ENCODE results near the gene DMAP1.
"Not testable (repeated sequence)": the region's sequence is repeated elsewhere in the genome, so short reads cannot be mapped to it uniquely, and the experiment has no call there.

DMAP1 gene, protein sequence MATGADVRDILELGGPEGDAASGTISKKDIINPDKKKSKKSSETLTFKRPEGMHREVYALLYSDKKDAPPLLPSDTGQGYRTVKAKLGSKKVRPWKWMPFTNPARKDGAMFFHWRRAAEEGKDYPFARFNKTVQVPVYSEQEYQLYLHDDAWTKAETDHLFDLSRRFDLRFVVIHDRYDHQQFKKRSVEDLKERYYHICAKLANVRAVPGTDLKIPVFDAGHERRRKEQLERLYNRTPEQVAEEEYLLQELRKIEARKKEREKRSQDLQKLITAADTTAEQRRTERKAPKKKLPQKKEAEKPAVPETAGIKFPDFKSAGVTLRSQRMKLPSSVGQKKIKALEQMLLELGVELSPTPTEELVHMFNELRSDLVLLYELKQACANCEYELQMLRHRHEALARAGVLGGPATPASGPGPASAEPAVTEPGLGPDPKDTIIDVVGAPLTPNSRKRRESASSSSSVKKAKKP

GRCh38 chr1:44213222-44214112 lies at the start of gene DMAP1:
DMAP1 (plus strand) TSS chr1:44213471; CDS start chr1:44213754, 283 bp downstream.
- peak; percentile 44 for DNase-seq

DNA sequence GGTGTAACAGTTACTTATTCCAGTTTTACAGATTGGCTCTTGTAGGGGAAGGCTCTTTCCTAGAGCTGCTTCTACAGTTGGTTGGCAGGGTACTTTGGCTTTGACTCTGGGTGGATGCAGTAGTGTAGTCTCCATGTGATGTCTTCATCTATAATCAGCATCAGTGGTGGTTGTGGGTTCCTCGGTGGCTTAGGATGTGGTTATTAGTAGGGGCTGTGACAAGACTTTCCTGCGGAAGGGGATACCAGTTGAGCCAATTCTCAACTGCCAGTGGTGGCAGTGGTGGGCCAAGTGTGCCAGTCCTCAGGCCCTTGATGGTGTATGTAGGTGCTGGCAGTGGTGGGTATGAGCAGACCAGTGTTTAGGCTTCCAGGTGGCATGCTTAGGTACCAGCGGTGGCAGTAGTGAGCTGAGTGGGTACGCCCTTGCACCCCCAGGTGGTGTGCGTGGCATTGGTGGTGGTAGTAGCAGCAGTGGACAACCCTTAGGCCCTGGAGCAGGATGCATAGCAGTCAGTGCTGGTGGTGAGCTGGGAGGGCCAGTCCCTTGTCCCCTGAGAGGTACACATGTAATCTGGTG lies 44.7 kb upstream of the DMAP1 start:
- DNase-seq = no peak

GRCh38 chr1:44170281-44170823 lies 42.9 kb upstream of the DMAP1 start:
- DNase-seq = no peak

DNA sequence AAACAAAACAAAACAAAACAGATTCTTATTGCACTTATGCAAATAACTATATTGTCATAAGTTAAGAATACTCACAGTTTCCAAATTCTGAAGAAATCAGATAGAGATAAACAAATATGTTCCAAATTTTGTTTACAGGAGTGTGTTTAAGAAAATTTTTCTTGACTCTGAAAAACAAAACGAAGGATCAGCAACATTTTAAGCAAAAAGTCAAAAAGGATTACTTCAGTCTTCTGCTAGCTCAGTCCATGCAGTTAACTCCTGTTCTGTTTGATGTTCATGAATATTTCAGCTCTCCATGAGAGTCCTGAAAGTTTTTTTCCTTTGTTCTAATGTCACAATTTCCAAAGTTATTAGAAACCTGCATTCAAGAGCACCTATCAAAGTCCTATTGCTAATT lies 38.6 kb upstream of the DMAP1 start:
- DNase-seq = no peak

GRCh38 chr1:44200336-44200735 lies 12.9 kb upstream of the DMAP1 start:
- no peak for DNase-seq

DNA sequence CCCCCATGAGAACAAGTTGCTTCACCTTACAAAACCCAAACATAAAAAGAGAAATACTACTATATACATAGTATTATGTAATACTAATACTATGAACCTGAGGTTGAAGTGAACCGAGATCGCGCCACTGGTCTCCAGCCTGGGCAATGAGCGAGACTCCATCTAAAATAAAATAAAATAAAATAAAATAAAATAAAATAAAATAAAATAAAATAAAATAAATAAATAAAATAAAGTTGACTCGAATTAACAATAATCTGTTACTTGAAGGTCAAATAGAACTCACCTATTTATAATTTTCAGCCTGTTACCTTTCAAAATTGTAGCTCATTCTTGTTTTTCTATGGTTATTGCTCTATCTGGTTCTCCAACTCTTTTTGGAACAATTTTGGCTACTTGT lies 6.7 kb upstream of the DMAP1 start:
- DNase-seq = not testable (repeated sequence)

DNA sequence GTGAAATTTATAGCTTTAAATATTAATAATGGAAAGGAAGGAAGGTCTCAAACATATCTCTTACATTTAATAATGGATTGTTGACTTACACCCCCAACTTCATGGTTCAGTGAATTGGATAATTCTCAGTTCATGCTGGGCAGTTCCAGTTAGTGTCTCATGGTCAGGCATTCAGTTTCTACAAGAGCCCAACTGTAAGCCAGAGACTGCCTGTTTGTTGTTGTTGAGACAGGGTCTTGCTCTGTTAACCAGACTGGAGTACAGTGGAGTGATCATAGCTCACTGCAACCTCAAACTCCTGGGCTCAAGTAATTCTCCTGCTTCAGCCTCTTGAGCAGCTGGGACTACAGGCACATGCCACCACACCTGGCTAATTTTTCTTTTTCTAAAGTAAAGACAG lies 5.0 kb upstream of the DMAP1 start:
- no peak for DNase-seq

DNA sequence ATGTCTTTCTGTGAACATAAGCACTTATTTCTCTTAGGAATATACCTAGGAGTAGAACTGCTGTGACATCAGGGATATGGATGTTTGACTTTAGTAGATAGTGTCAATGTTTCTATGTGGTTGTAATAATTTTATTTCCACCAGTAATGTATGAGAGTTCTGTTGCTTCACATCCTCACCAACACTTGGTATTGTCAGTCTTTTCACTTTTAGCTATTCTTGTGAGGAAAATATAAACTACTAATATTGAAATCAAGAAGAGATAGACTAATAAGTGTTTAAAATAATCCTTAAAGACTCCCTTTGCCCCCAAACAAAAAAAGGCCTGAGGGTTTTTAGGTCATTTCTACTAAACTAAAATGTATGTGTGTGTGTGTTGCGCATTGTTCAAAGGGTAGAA lies 2.7 kb upstream of the DMAP1 start:
- DNase-seq = no peak

GRCh38 chr1:44212355-44213221 lies 683 bp upstream of the DMAP1 start:
- no peak for DNase-seq

DNA sequence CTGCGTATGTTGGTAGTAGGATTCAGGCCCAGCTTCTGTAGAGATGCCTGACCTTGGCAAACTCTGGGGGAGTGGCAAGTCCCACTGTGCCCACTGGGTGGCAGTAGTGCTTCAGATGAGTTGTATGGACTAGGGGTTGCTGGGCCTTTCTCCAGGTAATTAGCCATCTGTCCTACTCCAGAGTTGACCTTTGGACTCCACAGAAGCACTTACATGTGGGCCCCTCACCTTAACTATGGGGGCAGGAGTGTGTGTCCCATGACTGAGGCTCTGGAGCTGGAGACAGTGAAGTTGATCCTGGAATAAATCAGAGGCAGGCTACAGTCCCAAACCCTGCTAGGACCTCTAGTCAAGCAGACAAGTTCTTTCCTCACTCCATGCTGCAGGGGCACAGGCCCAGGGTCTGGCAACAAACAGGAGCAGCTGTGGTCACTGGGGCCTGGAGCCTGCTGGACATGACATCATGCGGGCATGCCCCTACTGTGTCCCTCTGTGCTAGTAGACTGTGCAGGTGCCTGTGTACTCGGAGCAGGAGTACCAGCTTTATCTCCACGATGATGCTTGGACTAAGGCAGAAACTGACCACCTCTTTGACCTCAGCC lies 4.6 kb downstream of the DMAP1 start:
- no peak for DNase-seq

DNA sequence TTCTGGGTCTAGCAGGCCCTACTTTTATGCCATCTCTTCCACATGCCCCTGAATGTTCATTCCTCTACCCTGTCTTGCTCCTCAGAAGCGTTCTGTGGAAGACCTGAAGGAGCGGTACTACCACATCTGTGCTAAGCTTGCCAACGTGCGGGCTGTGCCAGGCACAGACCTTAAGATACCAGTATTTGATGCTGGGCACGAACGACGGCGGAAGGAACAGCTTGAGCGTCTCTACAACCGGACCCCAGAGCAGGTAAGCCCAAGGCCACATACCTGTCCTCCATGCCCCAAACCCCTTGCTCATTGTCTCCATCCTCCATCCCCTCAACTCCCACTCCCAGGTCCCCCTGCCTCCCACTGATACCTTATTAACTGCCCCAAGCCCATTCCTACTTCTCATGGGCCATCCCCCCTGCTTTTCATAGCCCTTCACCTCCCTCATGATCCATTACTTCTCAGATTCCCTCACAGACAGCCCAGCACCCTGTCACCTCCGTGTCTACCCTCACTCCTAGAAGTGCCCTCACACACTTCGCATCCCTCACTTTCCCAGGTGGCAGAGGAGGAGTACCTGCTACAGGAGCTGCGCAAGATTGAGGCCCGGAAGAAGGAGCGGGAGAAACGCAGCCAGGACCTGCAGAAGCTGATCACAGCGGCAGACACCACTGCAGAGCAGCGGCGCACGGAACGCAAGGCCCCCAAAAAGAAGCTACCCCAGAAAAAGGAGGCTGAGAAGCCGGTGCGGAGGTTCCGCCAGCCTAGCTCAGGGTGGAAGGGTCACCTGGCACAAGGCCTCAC lies 5.4 kb downstream of the DMAP1 start:
- no peak for DNase-seq

DNA sequence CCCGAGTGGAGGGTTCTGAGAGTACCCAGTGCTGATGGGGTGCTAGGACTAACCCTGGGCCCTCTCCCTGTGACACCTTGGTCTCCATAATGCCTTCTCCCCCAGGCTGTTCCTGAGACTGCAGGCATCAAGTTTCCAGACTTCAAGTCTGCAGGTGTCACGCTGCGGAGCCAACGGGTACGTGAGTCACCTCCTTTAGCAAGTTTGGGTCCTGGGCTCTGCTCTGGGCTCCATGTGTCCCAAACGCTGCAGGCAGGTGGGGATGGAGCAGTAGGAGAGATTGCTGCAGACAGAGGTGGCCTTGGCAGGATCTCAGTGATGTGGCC lies 6.0 kb downstream of the DMAP1 start:
- DNase-seq = no peak

DNA sequence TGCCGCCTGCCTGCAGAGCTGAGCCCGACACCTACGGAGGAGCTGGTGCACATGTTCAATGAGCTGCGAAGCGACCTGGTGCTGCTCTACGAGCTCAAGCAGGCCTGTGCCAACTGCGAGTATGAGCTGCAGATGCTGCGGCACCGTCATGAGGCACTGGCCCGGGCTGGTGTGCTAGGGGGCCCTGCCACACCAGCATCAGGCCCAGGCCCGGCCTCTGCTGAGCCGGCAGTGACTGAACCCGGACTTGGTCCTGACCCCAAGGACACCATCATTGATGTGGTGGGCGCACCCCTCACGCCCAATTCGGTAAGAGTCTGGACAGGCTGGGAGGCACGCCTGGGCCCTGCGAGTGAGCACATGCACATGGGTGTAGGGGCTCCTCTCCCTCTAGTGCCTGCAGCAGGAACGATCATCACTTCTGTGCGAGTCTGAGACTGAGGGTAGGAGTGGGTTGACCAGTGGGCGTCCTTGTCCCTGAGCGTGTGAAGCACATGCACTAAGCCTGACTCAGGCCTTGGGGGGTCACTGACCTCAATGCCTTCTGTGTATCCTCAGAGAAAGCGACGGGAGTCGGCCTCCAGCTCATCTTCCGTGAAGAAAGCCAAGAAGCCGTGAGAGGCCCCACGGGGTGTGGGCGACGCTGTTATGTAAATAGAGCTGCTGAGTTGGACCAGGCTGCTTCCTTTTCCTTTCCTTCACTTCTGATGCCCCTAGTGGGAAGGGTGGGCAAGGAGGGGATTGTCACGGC lies 6.9 kb downstream of the DMAP1 start:
- DNase-seq = no peak

GRCh38 chr1:44220755-44221154 lies 7.5 kb downstream of the DMAP1 start:
- no peak for DNase-seq

- no peak for DNase-seq
Measured at GRCh38 chr1:44221769-44222168, 8.5 kb downstream of the DMAP1 start.

- DNase-seq = no peak
Measured at GRCh38 chr1:44222397-44223186, 9.3 kb downstream of the DMAP1 start.

- no peak for DNase-seq
Measured at GRCh38 chr1:44223187-44223610, 9.9 kb downstream of the DMAP1 start.

- no peak for DNase-seq
Measured at GRCh38 chr1:44225761-44226160, 12.5 kb downstream of the DMAP1 start.

DNA sequence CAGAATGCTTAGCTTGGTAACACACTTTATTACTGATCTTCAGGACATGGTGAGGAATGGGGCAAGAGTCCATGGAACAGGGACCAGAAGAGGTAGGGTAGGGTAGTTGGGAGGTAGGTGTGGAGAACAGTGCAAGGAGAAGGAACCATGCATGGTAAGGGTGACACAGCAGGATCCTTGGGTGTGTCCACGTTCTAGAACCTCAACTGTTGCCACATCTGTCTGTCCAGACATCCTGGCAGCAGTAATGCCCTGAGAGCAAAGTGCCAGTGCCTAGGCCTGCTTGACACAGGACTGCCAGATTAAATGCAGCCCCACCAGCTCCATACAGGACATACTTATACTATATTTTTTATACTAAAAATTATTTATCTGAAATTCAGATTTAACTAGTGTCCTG lies 13.9 kb downstream of the DMAP1 start:
- DNase-seq = no peak

Measured in SIG-M5 (cell line).